BE2C (cell line): ENCODE data around the gene GALNS.
A peak's percentile ranks its signal among the peaks of the same experiment; 100 is the strongest.

ENCODE experiments used
- DNase-seq: peaks from one replicate; pipeline ENCODE4 v3.0.0-alpha.2; 2020
- H3K27me3 ChIP-seq: fragments of 250-450 bp; sonication (Bioruptor Pico); 2 replicates; pipeline ENCODE4 v1.5.1; 2020; ENCODE audit warnings: mild to moderate bottlenecking
- H3K36me3 ChIP-seq: fragments of 250-450 bp; sonication (Bioruptor Pico); 2 replicates; pipeline ENCODE4 v1.5.1; 2020; ENCODE audit warnings: mild to moderate bottlenecking
- H3K4me1 ChIP-seq: fragments of 250-450 bp; sonication (Bioruptor Pico); 2 replicates; pipeline ENCODE4 v1.5.1; 2020
- H3K4me3 ChIP-seq: 2 replicates; pipeline ENCODE4 v1.5.1; 2011; ENCODE audit warnings: low read depth, low read length
- H3K9me3 ChIP-seq: fragments of 250-450 bp; sonication (Bioruptor Pico); 2 replicates; pipeline ENCODE4 v1.5.1; 2020
- TF ChIP-seq, protein P1 (sequence below): IDR thresholded peaks from 2 replicates; pipeline ENCODE4 v1.5.1; 2012; ENCODE audit warnings: mild to moderate bottlenecking, low read depth, low read length

The GALNS gene

DNA sequence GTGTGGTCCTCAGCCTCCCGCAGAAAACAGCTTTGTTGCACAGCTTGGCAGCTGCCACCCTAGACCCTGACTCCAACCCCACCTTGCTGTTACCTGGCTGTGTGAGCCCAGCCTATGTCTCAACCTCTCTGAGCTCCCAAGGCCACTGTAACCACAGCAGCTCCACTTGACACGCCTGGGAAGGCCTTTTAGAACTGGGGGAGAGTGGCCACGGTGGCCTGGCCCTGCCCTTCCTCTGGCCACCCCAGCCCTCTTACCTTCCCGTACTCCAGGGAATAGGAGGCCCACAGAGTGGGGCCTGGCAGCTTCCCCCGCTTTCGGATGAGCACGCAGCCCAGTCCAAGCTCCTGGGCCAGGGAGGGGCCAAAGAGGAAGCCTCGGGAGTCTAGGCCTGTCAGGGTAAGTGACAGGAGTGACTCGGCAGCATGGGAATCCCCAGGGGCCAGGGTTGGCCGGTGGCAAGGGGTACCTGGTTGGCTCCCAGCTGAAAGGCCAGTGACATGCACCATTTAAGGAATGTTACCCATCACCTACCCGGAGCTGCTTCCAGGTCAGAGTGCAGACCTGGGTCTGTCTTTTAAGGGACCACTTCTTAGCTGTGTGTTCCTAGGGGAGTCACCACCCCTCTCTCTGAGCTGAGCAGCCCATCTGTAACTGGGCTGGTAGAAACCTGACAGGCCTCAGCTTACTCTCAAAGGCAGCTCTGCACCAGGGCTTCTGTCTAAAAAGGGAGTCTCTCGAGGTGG lies 46.4 kb downstream of the GALNS start:
- H3K36me3 ChIP-seq, result peaks cover 56% of the 10 kb centered on the region
- no peak for DNase-seq
- peaks cover 9% of the 10 kb centered on the region for H3K4me1 ChIP-seq

DNA sequence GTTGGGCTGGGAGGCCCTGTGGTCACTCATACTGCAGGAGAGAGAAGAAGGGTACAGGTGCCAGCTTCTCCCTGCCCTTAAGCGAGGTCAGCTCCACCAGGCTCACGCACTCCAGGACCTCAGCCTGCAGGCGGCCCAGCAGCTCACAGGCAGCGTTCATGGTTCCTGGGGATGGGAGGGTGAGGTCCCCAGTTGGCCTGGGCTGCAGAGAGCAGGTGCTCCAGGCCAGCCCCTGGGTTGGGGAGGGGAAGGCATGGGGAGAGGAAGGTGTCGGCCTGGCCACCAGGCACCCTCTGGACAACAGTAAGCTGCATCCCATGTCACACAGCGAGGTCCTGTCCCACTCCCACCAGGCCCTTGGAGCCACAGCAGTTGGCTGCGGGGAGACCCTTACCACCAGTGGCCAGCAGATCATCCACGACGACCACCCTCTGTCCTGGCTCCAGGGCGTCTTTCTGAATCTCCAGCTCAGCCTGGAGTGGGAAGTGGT lies 47.0 kb downstream of the GALNS start:
- H3K4me3 ChIP-seq, result no peak overlapping the region
- DNase-seq, result no peak
- peaks cover 62% of the 10 kb centered on the region for H3K36me3 ChIP-seq
- peaks cover 9% of the 10 kb centered on the region for H3K4me1 ChIP-seq
- TF ChIP-seq, protein P1, sequence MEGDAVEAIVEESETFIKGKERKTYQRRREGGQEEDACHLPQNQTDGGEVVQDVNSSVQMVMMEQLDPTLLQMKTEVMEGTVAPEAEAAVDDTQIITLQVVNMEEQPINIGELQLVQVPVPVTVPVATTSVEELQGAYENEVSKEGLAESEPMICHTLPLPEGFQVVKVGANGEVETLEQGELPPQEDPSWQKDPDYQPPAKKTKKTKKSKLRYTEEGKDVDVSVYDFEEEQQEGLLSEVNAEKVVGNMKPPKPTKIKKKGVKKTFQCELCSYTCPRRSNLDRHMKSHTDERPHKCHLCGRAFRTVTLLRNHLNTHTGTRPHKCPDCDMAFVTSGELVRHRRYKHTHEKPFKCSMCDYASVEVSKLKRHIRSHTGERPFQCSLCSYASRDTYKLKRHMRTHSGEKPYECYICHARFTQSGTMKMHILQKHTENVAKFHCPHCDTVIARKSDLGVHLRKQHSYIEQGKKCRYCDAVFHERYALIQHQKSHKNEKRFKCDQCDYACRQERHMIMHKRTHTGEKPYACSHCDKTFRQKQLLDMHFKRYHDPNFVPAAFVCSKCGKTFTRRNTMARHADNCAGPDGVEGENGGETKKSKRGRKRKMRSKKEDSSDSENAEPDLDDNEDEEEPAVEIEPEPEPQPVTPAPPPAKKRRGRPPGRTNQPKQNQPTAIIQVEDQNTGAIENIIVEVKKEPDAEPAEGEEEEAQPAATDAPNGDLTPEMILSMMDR, result no peak
- peaks cover 5% of the 10 kb centered on the region; the same call in 1 of the 2 replicates for H3K27me3 ChIP-seq
- peaks cover 5% of the 10 kb centered on the region; the same call in 1 of the 2 replicates for H3K9me3 ChIP-seq

More for the DNA sequence above, 46.4 kb downstream of the GALNS start:
- Histone ChIP-seq H3K9me3 (peaks cover 5% of the 10 kb centered on the region; the same call in 1 of the 2 replicates), H3K27me3 (peaks cover 11% of the 10 kb centered on the region), H3K4me3 (peak overlapping the region; percentile 55)
- TF ChIP-seq, protein P1, result no peak

DNA sequence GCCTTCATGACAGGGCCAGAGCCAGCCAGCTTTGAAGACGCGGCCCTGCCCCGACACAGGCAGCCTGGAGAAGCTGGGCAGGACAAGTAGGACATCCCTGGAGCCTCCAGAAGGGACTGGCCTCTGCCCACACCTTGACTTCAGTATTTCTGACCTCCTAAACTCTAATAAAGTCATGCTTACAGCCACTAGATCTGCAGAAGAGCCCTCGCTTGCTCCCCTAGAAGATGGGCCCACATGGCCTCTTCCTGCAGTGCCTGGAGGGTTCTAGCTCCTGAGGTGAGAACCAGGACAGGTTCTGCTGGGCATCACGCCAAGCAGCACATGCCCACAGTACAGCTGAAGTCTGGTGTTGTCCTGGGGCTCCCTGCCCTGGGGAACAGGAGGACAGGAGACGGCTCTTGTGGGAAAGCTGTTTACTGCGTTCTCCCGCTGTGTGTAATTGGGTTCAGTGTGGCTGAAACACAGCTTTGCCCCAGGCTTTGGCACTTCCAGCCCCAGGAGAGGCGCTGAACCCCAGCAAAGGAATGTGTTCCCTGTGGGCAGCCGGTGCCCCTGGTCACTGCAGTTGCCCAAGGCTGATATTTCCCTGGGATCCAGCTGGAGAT lies 47.6 kb downstream of the GALNS start:
- H3K27me3 ChIP-seq, result peaks cover 4% of the 10 kb centered on the region; the same call in 1 of the 2 replicates
- TF ChIP-seq, protein P1, result no peak
- no peak overlapping the region for H3K4me3 ChIP-seq
- peak; percentile 61 for DNase-seq
- peaks cover 67% of the 10 kb centered on the region for H3K36me3 ChIP-seq
- H3K4me1 ChIP-seq, result peaks cover 9% of the 10 kb centered on the region
- peaks cover 5% of the 10 kb centered on the region; the same call in 1 of the 2 replicates for H3K9me3 ChIP-seq

DNA sequence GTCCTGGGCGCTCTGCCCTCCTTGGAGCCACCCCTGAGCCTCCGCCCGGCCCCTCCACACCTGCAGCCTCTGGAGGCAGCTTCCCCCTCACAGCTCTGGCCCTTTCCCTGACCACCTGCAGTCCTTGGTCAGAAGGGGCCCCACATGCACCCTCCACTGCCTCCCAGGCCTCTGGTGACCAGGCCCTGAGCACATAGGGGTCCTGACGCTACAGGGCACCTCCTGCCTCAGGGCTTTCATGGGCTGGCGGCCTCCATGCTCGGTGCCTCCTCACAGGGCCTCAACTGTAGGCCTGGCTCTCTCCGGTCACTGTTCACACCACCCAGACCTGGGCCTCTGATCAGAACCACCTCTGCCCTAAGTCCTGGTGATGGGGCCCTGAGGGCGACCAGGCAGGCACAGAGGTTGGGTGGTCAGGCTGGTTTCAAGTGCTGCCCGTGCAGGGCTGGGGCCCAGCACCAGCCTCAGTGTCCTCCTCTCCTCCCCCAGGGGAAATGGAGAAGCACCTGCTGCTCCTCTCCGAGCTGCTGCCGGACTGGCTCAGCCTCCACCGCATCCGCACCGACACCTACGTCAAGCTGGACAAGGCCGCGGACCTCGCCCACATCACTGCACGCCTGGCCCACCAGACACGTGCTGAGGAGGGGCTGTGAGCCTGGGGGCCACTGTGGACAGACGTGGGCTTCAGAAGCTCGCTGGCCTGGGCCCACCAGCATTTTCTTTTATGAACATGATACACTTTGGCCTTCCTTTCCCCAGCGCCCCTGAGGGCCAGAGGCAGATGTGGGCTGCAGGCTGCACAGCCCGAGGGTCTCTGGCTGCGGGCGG lies 48.9 kb downstream of the GALNS start:
- no peak for DNase-seq
- peaks cover 9% of the 10 kb centered on the region for H3K4me1 ChIP-seq
- peaks cover 67% of the 10 kb centered on the region for H3K36me3 ChIP-seq

DNA sequence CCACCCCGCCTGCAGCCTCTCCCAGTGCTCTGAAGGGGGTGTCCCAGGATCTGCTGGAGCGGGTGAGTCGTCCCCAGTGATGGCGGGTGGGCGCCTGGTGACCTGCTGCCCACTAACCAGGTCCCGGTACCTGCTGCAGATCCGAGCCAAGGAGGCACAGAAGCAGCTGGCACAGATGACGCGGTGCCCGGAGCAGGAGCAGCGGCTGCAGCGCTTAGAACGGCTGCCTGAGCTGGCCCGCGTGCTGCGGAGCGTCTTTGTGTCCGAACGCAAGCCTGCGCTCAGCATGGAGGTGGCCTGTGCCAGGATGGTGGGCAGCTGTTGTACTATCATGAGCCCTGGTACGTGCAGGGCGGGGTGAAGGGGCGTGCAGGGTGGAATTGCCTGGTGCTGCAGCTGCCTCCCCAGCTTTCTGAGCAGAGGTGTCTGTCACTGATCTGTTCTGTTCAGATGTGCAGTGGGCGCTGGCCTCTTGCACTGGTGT lies 49.6 kb downstream of the GALNS start:
- peaks cover 9% of the 10 kb centered on the region for H3K4me1 ChIP-seq
- peaks cover 3% of the 10 kb centered on the region; the same call in 1 of the 2 replicates for H3K9me3 ChIP-seq
- peaks cover 67% of the 10 kb centered on the region for H3K36me3 ChIP-seq
- no peak for DNase-seq
- TF ChIP-seq, protein P1, result no peak
- no peaks in the 10 kb centered on the region for H3K27me3 ChIP-seq
- H3K4me3 ChIP-seq, result no peak overlapping the region

More for the DNA sequence above, 48.9 kb downstream of the GALNS start:
- H3K27me3 ChIP-seq, result no peaks in the 10 kb centered on the region
- TF ChIP-seq, protein P1, result no peak
- peaks cover 5% of the 10 kb centered on the region; the same call in 1 of the 2 replicates for H3K9me3 ChIP-seq
- no peak overlapping the region for H3K4me3 ChIP-seq
